OCI-LY7 (cell line): ENCODE data around the gene INAVA. TPM values are rescaled to one million over a fixed set of nuclear protein-coding genes. Genes with fewer than 3 reads are reported as not detected.

ENCODE experiments used
- BruUV-seq: library from RNA; stranded (reverse); fragments of 400-500 nt; replicated peaks from 2 replicates; lab custom pipeline; 2021; lab: Mats Ljungman, UMichigan
- CTCF ChIA-PET: fragments of 300-600 bp; sonication (Branson Sonifier 250); formaldehyde crosslinking; loops from one replicate; lab custom pipeline; 2022; ENCODE audit warnings: antibody characterized with exemption; ENCODE audit not compliant: unreplicated experiment; lab: Charles Lee
- POLR2A ChIA-PET: fragments of 300-600 bp; sonication (Branson Sonifier 250); formaldehyde crosslinking; loops from one replicate; lab custom pipeline; 2022; ENCODE audit warnings: antibody characterized with exemption; lab: Charles Lee
- DNase-seq: peaks from one replicate; pipeline ENCODE4 v3.0.0-alpha.2; 2015; ENCODE audit warnings: low spot score
- H2AFZ ChIP-seq: fragments of 200-600 bp; sonication (generic), shearing (Covaris generic); 2 replicates; pipeline ENCODE4 v1.6.1; 2014; ENCODE audit warnings: mild to moderate bottlenecking, antibody characterized with exemption, low read length, moderate library complexity
- H3K27ac ChIP-seq: fragments of 200-600 bp; sonication (generic); 2 replicates; pipeline ENCODE4 v1.5.1; 2014; ENCODE audit warnings: mixed run types, low read depth, mild to moderate bottlenecking, moderate library complexity, low read length, inconsistent platforms; ENCODE audit not compliant: poor library complexity, severe bottlenecking
- H3K36me3 ChIP-seq: fragments of 200-600 bp; sonication (generic); 2 replicates; pipeline ENCODE4 v1.6.1; 2014; ENCODE audit warnings: mild to moderate bottlenecking, antibody characterized with exemption, low read length, moderate library complexity, mixed read lengths; ENCODE audit not compliant: insufficient read depth
- H3K4me1 ChIP-seq: fragments of 200-600 bp; sonication (generic); 2 replicates; pipeline ENCODE4 v1.5.1; 2014; ENCODE audit warnings: mild to moderate bottlenecking, low read length; ENCODE audit not compliant: insufficient read depth, poor library complexity, severe bottlenecking
- H3K4me2 ChIP-seq: fragments of 200-600 bp; sonication (generic); 2 replicates; pipeline ENCODE4 v1.6.1; 2014; ENCODE audit warnings: mild to moderate bottlenecking, low read length
- H3K4me3 ChIP-seq: fragments of 200-600 bp; sonication (generic); 2 replicates; pipeline ENCODE4 v1.5.1; 2014; ENCODE audit warnings: mild to moderate bottlenecking, low read depth, low read length; ENCODE audit not compliant: poor library complexity, severe bottlenecking
- H3K79me2 ChIP-seq: fragments of 200-600 bp; sonication (generic); 2 replicates; pipeline ENCODE4 v1.6.1; 2016; ENCODE audit warnings: low read depth, mild to moderate bottlenecking, low read length, moderate library complexity, mixed read lengths; ENCODE audit not compliant: insufficient read depth
- H3K9me2 ChIP-seq: fragments of 200-600 bp; sonication (generic); 2 replicates; pipeline ENCODE4 v1.6.1; 2016; ENCODE audit warnings: mild to moderate bottlenecking, low read length, mixed read lengths; ENCODE audit not compliant: insufficient read depth
- H3K9me3 ChIP-seq: fragments of 200-600 bp; sonication (generic); 2 replicates; pipeline ENCODE4 v1.6.1; 2014; ENCODE audit warnings: mild to moderate bottlenecking, mixed run types, low read length, mixed read lengths
- H4K20me1 ChIP-seq: fragments of 200-600 bp; sonication (generic); 2 replicates; pipeline ENCODE4 v1.6.1; 2014; ENCODE audit warnings: mild to moderate bottlenecking, antibody characterized with exemption, low read length, moderate library complexity, mixed read lengths; ENCODE audit not compliant: insufficient read depth
- CTCF ChIP-seq: fragments of 200-600 bp; sonication (generic); conservative IDR thresholded peaks from 2 replicates; pipeline ENCODE4 v1.5.1; 2014; ENCODE audit warnings: mild to moderate bottlenecking, antibody characterized with exemption, low read length, moderate library complexity, mixed read lengths
- EZH2phosphoT487 ChIP-seq: fragments of 200-600 bp; sonication (generic); IDR thresholded peaks from 2 replicates; pipeline ENCODE4 v1.6.1; 2018; ENCODE audit warnings: low read depth, borderline replicate concordance, mild to moderate bottlenecking, mixed run types, antibody characterized with exemption, low read length, moderate library complexity, mixed read lengths
- intact Hi-C: fragments of 100-400 bp; cut with micrococcal nuclease; formaldehyde crosslinking; loops from one replicate; pipeline ENCODE4 v1.10.0; 2022; ENCODE audit not compliant: unreplicated experiment
- total RNA-seq, 2 experiments: library from RNA; depleted of rRNA in 1 of 2; stranded (reverse); fragments of >200 nt in 1 of 2; shearing (Covaris generic) in 1 of 2; gene quantifications; 2 replicates each; pipeline ENCODE4 v1.2.3, GENCODE V29; 2014 to 2022

The INAVA gene
- total RNA-seq, 2 experiments from 2014 or later = not detected

DNA sequence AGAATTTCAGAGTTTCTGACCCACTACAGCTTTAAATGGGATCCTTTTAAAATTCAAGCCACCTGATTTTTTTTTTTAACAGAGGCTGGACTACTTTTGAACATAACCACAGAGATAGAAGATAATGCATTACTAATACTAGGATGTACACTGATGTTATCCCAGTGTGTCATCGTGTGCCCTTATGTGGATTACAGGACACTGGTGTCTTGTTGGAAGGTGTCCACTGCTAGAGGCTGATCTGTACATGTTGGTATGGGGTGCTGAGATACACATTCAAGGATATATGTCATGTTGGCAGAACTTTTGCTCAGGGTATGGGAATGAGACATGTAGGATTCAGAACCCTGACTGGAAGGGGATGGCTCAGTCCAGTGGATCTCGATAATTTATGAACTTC is 56.3 kb downstream of the INAVA start:
- BruUV-seq = no TSS peak
- intact Hi-C loops = no loop called here
- DNase-seq = no peak

GRCh38 chr1:200954434-200954833 is 59.7 kb downstream of the INAVA start:
- no peak overlapping the region for H3K27ac ChIP-seq
- H4K20me1 ChIP-seq = no peaks in the 10 kb centered on the region
- BruUV-seq = no TSS peak
- H2AFZ ChIP-seq = no peak overlapping the region
- CTCF ChIA-PET = no interaction called here
- no peak for DNase-seq
- H3K79me2 ChIP-seq = no peaks in the 10 kb centered on the region
- H3K9me3 ChIP-seq = no peaks in the 10 kb centered on the region
- H3K4me3 ChIP-seq = no peak overlapping the region
- POLR2A ChIA-PET = interaction anchor here (0.7 to 0.9 kb wide), 2 partner anchors 10 to 46 kb away, joined by 3 to 4 read pairs; no protein-coding TSS in a partner anchor
- no peak overlapping the region for H3K4me2 ChIP-seq
- H3K9me2 ChIP-seq = no peaks in the 10 kb centered on the region
- intact Hi-C loops = no loop called here
- H3K36me3 ChIP-seq = no peaks in the 10 kb centered on the region
- H3K4me1 ChIP-seq = no peaks in the 10 kb centered on the region
- TF ChIP-seq CTCF (no peak), EZH2phosphoT487 (no peak)

More for the DNA sequence above, 56.3 kb downstream of the INAVA start:
- H3K4me2 ChIP-seq = no peak overlapping the region
- no peaks in the 10 kb centered on the region for H3K4me1 ChIP-seq
- no peak overlapping the region for H3K4me3 ChIP-seq
- no peaks in the 10 kb centered on the region for H3K36me3 ChIP-seq
- no peaks in the 10 kb centered on the region for H3K9me3 ChIP-seq
- TF ChIP-seq CTCF = no peak
- TF ChIP-seq EZH2phosphoT487 = no peak
- H3K79me2 ChIP-seq = no peaks in the 10 kb centered on the region
- CTCF ChIA-PET = no interaction called here
- H3K9me2 ChIP-seq = no peaks in the 10 kb centered on the region
- POLR2A ChIA-PET = interaction anchor here (0.6 kb wide), 1 partner anchor 126 kb away, joined by 3 read pairs; no protein-coding TSS in a partner anchor
- no peaks in the 10 kb centered on the region for H4K20me1 ChIP-seq
- H2AFZ ChIP-seq = no peak overlapping the region
- H3K27ac ChIP-seq = no peak overlapping the region

GRCh38 chr1:200958597-200958996 is 63.9 kb downstream of the INAVA start:
- no TSS peak for BruUV-seq
- Histone ChIP-seq H3K4me2 (no peak overlapping the region), H3K9me2 (no peaks in the 10 kb centered on the region), H4K20me1 (no peaks in the 10 kb centered on the region), H3K4me1 (peaks cover 19% of the 10 kb centered on the region), H3K36me3 (no peaks in the 10 kb centered on the region), H3K79me2 (no peaks in the 10 kb centered on the region), H3K9me3 (no peaks in the 10 kb centered on the region), H3K4me3 (no peak overlapping the region), H3K27ac (no peak overlapping the region), H2AFZ (no peak overlapping the region)
- TF ChIP-seq CTCF (no peak), EZH2phosphoT487 (no peak)
- POLR2A ChIA-PET = no interaction called here
- CTCF ChIA-PET = no interaction called here
- DNase-seq = no peak
- intact Hi-C loops = no loop called here
